Astrocyte (in vitro differentiated cells and primary cell): ENCODE data around the gene MMRN2. TPM values are rescaled to one million over a fixed set of nuclear protein-coding genes. Genes with fewer than 3 reads are reported as not detected.
"Not testable (repeated sequence)": the region's sequence is repeated elsewhere in the genome, so short reads cannot be mapped to it uniquely, and the experiment has no call there.

Source experiments
- DNase-seq: peaks from one replicate; pipeline ENCODE4 v3.0.0-alpha.2; 2010; ENCODE audit warnings: low read depth
- FAIRE-seq: peaks from 2 replicates; lab custom pipeline; 2011; peaks lifted over from hg19 to GRCh38; lab: Jason Lieb, UNC
- H2AFZ ChIP-seq: 2 replicates; pipeline ENCODE4 v1.6.0; 2012; ENCODE audit warnings: low read depth, low read length, inconsistent platforms
- H3K27ac ChIP-seq: 2 replicates; pipeline ENCODE4 v1.5.1; 2011; ENCODE audit warnings: low read depth, low read length, inconsistent platforms
- H3K27me3 ChIP-seq: 2 replicates; pipeline ENCODE4 v1.6.0; 2011; ENCODE audit warnings: low read length, inconsistent platforms; ENCODE audit not compliant: insufficient read depth
- H3K36me3 ChIP-seq: 2 replicates; pipeline ENCODE4 v1.5.1; 2011; ENCODE audit warnings: low read length, inconsistent platforms; ENCODE audit not compliant: insufficient read depth
- H3K4me1 ChIP-seq: 2 replicates; pipeline ENCODE4 v1.5.1; 2011; ENCODE audit warnings: low read length, inconsistent platforms; ENCODE audit not compliant: insufficient read depth
- H3K4me2 ChIP-seq: 2 replicates; pipeline ENCODE4 v1.6.0; 2012; ENCODE audit warnings: low read length, inconsistent platforms
- H3K4me3 ChIP-seq: 2 replicates; pipeline ENCODE4 v1.5.1; 2011; ENCODE audit warnings: low read depth, mild to moderate bottlenecking, low read length, inconsistent platforms; ENCODE audit not compliant: insufficient read depth
- H3K79me2 ChIP-seq: 2 replicates; pipeline ENCODE4 v1.6.0; 2012; ENCODE audit warnings: mild to moderate bottlenecking, low read length, inconsistent platforms; ENCODE audit not compliant: insufficient read depth
- H3K9ac ChIP-seq: 2 replicates; pipeline ENCODE4 v1.6.0; 2012; ENCODE audit warnings: mild to moderate bottlenecking, low read length, inconsistent platforms
- H3K9me3 ChIP-seq: 2 replicates; pipeline ENCODE4 v1.5.1; 2012; ENCODE audit warnings: low read depth, mild to moderate bottlenecking, low read length, inconsistent platforms; ENCODE audit not compliant: insufficient read depth
- H4K20me1 ChIP-seq: 2 replicates; pipeline ENCODE4 v1.6.0; 2012; ENCODE audit warnings: low read length, inconsistent platforms; ENCODE audit not compliant: insufficient read depth
- H3K27ac Mint-ChIP-seq: one replicate; pipeline ENCODE4 v1.8.0; 2021; ENCODE audit warnings: mild to moderate bottlenecking, mixed read lengths; ENCODE audit not compliant: unreplicated experiment
- H3K27me3 Mint-ChIP-seq: one replicate; pipeline ENCODE4 v1.8.0; 2021; ENCODE audit warnings: low read depth, mixed read lengths; ENCODE audit not compliant: unreplicated experiment
- H3K36me3 Mint-ChIP-seq: one replicate; pipeline ENCODE4 v1.8.0; 2021; ENCODE audit warnings: low read depth, mixed read lengths; ENCODE audit not compliant: unreplicated experiment
- H3K4me1 Mint-ChIP-seq: one replicate; pipeline ENCODE4 v1.8.0; 2021; ENCODE audit warnings: low read depth, mixed read lengths; ENCODE audit not compliant: unreplicated experiment
- H3K4me3 Mint-ChIP-seq: one replicate; pipeline ENCODE4 v1.8.0; 2021; ENCODE audit warnings: mild to moderate bottlenecking, moderate library complexity, mixed read lengths; ENCODE audit not compliant: unreplicated experiment
- H3K9me3 Mint-ChIP-seq: one replicate; pipeline ENCODE4 v1.8.0; 2021; ENCODE audit warnings: mild to moderate bottlenecking, mixed read lengths; ENCODE audit not compliant: unreplicated experiment
- EZH2 ChIP-seq: IDR thresholded peaks from 2 replicates; pipeline ENCODE4 v1.6.1; 2012; ENCODE audit warnings: mild to moderate bottlenecking, low read length, inconsistent platforms; ENCODE audit not compliant: insufficient read depth
- total RNA-seq: library from RNA; stranded (reverse); gene quantifications from 2 replicates; pipeline ENCODE4 v1.2.1, GENCODE V29; 2021
- TF ChIP-seq, protein P1 (sequence below): IDR thresholded peaks from 2 replicates; pipeline ENCODE4 v1.5.1; 2011; ENCODE audit warnings: low read depth, mild to moderate bottlenecking, inconsistent platforms, low read length, moderate library complexity; ENCODE audit not compliant: insufficient read depth

MMRN2 gene
- total RNA-seq, 1 donor from 2014 or later: 0.27 TPM

DNA sequence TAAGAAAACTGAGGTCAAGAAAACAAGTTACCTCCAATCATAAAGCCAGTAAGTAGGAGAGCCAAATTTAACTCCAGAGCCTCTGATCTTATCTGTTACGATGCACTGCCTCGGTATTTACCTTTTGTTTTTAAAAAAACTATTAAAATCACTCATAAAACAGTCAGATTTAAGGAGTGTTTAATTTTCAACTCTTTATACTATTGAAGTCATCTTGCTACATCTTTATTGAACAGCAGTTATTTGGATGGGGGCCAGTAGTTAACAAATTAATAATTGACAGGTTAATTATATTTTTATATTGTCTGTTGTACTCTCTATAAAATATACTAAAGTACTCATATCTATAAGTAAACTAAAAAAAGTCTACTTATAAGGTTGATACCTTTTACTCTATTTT, 35.5 kb upstream of the MMRN2 start:
- no peak for FAIRE-seq
- Histone ChIP-seq H3K4me2 (no peak overlapping the region), H3K4me1 (no peaks in the 10 kb centered on the region), H2AFZ (no peak overlapping the region), H3K27ac (no peak overlapping the region), H3K36me3 (no peaks in the 10 kb centered on the region), H4K20me1 (no peaks in the 10 kb centered on the region), H3K4me3 (no peak overlapping the region), H3K9ac (no peak overlapping the region), H3K9me3 (no peaks in the 10 kb centered on the region), H3K79me2 (no peaks in the 10 kb centered on the region), H3K27me3 (peaks cover 3% of the 10 kb centered on the region)
- H3K36me3 Mint-ChIP-seq: no peaks in the 10 kb centered on the region
- TF ChIP-seq EZH2: no peak
- TF ChIP-seq, protein P1, sequence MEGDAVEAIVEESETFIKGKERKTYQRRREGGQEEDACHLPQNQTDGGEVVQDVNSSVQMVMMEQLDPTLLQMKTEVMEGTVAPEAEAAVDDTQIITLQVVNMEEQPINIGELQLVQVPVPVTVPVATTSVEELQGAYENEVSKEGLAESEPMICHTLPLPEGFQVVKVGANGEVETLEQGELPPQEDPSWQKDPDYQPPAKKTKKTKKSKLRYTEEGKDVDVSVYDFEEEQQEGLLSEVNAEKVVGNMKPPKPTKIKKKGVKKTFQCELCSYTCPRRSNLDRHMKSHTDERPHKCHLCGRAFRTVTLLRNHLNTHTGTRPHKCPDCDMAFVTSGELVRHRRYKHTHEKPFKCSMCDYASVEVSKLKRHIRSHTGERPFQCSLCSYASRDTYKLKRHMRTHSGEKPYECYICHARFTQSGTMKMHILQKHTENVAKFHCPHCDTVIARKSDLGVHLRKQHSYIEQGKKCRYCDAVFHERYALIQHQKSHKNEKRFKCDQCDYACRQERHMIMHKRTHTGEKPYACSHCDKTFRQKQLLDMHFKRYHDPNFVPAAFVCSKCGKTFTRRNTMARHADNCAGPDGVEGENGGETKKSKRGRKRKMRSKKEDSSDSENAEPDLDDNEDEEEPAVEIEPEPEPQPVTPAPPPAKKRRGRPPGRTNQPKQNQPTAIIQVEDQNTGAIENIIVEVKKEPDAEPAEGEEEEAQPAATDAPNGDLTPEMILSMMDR: no peak
- DNase-seq: no peak
- H3K9me3 Mint-ChIP-seq: no peaks in the 10 kb centered on the region
- H3K27me3 Mint-ChIP-seq: peaks cover 2% of the 10 kb centered on the region
- H3K4me3 Mint-ChIP-seq: no peak overlapping the region
- no peaks in the 10 kb centered on the region for H3K4me1 Mint-ChIP-seq
- H3K27ac Mint-ChIP-seq: no peak overlapping the region

DNA sequence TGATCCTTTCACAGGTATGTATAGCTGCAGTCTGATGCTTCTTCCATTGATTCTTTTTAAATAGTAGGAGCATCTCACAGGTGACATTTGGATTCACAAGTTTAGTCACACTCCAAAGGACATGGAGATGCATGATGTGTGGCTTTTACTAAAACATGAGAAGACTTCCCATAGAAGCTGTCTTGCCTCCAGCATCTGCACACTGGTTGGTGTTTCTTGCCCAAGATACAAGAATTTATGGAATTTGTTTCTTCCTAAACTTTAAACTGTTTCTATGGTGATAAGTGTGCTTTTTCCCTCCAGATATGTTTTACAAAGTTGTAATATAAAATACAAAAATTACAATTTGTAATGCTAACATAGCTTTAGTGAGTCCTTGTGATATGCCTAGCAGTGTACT, 35.0 kb upstream of the MMRN2 start:
- no peak for TF ChIP-seq EZH2
- TF ChIP-seq, protein P1: no peak
- Histone ChIP-seq H3K4me3 (no peak overlapping the region), H3K9ac (no peak overlapping the region), H3K27ac (no peak overlapping the region), H3K9me3 (no peaks in the 10 kb centered on the region), H4K20me1 (no peaks in the 10 kb centered on the region), H3K27me3 (peaks cover 3% of the 10 kb centered on the region), H3K36me3 (no peaks in the 10 kb centered on the region), H3K79me2 (no peaks in the 10 kb centered on the region), H3K4me1 (no peaks in the 10 kb centered on the region), H2AFZ (no peak overlapping the region), H3K4me2 (no peak overlapping the region)
- H3K27me3 Mint-ChIP-seq: peaks cover 2% of the 10 kb centered on the region
- H3K4me1 Mint-ChIP-seq: no peaks in the 10 kb centered on the region
- DNase-seq: no peak
- H3K4me3 Mint-ChIP-seq: no peak overlapping the region
- H3K9me3 Mint-ChIP-seq: no peaks in the 10 kb centered on the region
- H3K27ac Mint-ChIP-seq: no peak overlapping the region
- no peaks in the 10 kb centered on the region for H3K36me3 Mint-ChIP-seq
- FAIRE-seq: no peak

DNA sequence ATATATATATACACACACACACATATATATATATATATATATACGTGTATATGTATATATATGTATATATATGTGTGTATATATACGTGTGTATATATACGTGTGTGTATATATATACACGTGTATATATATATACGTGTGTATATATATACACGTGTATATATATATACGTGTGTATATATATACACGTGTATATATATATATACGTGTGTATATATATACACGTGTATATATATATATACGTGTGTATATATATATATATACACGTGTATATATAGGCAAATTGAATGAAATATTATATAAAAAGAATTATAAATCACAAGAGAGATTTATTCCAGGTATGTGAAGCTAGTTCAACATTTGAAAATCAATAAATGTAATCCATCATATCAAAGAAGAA, 33.9 kb upstream of the MMRN2 start:
- not testable (repeated sequence) for H3K4me1 ChIP-seq, H3K27me3 ChIP-seq, H3K27ac Mint-ChIP-seq, H2AFZ ChIP-seq, H3K9me3 ChIP-seq, H3K9ac ChIP-seq, H3K4me3 Mint-ChIP-seq, H3K79me2 ChIP-seq, H3K27ac ChIP-seq, H3K36me3 ChIP-seq, H3K4me2 ChIP-seq, H3K27me3 Mint-ChIP-seq, H3K9me3 Mint-ChIP-seq, H3K36me3 Mint-ChIP-seq, FAIRE-seq, DNase-seq, H3K4me3 ChIP-seq, H3K4me1 Mint-ChIP-seq, H4K20me1 ChIP-seq
